ENCODE results near the gene KRTAP12-3.

KRTAP12-3 gene

GRCh38 chr21:44703731-44704635 lies 46.3 kb downstream of the KRTAP12-3 start:
- no peak for DNase-seq

GRCh38 chr21:44704636-44705001 lies 46.9 kb downstream of the KRTAP12-3 start:
- DNase-seq = no peak

- no peak for DNase-seq
Observed at GRCh38 chr21:44706026-44706705, 48.4 kb downstream of the KRTAP12-3 start.

GRCh38 chr21:44706706-44707581 lies 49.2 kb downstream of the KRTAP12-3 start:
- no peak for DNase-seq

All from activated CD4-positive, CD25-positive, alpha-beta regulatory T cell (primary cell).